Measurements from ENCODE around the gene PCDHGA4.
"Not testable (repeated sequence)": the region's sequence is repeated elsewhere in the genome, so short reads cannot be mapped to it uniquely, and the experiment has no call there.

PCDHGA4 gene

DNA sequence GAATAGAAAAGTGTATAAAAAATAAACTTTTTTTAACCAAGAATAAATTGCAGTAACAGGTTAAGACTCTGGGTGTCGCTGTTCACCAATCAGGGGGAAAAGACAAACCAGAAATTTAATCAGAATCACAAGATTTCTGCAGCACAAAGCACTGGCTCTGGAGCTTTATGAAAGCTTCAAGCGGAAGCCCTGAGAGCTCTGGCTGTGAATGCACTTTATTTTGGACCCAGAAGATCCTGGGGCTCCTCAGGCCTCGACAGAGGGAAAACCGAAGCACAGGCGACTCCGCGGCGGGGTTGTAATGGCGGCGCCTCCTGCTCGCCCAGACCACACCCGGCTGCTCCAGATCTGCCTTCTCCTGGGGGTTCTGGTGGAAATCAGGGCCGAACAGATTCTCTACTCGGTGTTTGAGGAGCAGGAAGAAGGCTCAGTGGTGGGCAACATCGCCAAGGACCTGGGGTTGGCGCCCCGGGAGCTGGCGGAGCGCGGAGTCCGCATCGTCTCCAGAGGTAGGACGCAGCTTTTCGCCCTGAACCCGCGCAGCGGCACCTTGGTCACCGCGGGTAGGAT, at the start of gene PCDHGA4:
TSS of gene PCDHGA4 (plus strand) at position 122 of the 570 bp plus-strand sequence. CDS start at position 209, 87 bp downstream.
- FAIRE-seq (no peak), DNase-seq (ENCODE audit: insufficient read length, low spot score) (no peak)

DNA sequence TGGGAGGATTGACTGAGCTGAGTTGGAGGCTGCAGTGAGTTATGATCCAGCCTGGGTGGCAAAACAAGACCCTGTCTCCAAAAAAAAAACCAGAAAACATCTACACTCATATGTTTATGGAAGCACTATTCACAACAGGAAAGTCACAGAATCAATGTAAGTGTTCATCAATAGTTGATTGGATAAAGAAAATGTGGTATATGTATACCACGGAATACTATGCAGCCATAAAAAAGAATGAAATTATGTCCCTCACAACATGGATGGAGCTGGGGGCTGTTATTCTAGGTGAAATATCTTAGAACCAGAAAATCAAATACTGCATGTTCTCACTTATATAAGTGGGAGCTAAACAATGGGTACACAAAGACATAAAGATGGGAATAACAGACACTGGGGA, 48.2 kb upstream of the PCDHGA4 start:
- FAIRE-seq (no peak), DNase-seq (ENCODE audit: insufficient read length, low spot score) (no peak)

DNA sequence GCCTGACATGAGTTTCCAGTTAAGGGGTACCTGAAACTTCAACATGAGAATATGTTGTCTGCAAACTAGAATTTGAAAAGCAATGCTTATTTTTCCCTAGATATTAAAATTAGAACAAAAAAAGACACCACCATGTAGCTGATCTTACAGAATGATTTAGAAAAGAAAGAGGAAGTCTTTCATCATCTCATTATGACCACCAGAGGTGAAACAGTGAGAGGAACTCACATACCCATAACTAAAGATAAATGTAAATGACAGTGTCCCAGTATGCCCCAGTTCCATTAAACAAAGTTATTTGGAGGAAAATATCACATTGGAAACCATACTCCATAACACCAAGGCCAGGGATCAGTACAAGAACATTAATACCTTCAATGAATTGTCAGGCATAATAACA, 41.1 kb upstream of the PCDHGA4 start:
- FAIRE-seq (no peak), DNase-seq (ENCODE audit: insufficient read length, low spot score) (no peak)

DNA sequence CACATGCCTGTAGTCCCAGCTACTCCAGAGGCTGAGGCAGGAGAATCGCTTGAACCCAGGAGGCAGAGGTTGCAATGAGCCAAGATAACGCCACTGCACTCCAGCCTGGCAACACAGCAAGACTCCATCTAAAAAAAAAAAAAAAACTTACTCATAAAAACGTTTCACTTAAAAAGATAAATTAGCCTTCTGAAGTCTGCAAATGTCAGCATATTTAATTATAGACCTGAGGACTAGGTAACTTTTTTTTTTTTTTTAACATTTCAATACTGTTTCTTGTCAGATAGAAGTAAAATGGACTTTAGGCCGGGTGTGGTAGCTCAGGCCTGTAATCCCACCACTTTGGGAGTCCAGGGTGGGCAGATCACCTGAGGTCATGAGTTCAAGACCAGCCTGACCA, 37.9 kb upstream of the PCDHGA4 start:
- FAIRE-seq; DNase-seq (ENCODE audit: insufficient read length, low spot score): not testable (repeated sequence)

DNA sequence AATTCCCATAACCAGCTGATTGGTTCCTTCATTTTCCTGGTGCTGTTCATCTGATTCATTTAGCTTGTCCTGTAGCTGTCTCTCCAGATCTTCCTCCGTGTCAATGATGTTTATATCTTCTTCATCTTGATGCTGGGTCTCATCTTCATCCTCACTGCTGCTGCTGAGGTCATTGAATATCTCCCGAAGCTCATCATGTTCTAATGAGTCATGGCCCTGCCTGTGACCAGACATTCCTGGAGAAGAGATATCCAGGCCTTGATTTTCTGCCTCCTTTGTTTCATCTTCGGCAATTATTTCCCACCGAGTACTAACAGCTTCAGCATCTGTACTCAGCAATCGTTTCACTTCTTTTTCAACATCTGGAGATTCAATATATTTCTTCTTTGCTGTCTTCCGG, 35.6 kb upstream of the PCDHGA4 start:
- FAIRE-seq = no peak
- DNase-seq (ENCODE audit: insufficient read length, low spot score) = no peak

DNA sequence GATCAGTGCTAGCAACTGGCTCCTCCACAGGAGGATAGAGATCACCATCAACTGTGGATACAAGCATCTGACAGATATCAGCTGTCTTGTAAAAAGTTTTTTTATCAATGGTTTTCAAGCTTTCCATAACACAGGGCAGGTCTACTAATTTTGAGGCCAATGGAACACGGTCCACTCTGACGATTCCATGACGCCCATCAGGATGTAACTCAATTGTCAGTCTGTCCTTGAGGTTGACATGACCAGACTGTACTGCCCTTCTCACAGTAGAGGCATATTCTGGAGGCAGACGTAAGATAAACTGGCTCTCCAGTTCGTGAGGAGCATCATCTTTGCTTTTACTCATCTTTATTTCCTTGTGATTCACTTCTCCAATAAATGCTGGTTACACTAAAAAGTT, 35.1 kb upstream of the PCDHGA4 start:
- FAIRE-seq (peak; percentile 4), DNase-seq (ENCODE audit: insufficient read length, low spot score) (no peak)

DNA sequence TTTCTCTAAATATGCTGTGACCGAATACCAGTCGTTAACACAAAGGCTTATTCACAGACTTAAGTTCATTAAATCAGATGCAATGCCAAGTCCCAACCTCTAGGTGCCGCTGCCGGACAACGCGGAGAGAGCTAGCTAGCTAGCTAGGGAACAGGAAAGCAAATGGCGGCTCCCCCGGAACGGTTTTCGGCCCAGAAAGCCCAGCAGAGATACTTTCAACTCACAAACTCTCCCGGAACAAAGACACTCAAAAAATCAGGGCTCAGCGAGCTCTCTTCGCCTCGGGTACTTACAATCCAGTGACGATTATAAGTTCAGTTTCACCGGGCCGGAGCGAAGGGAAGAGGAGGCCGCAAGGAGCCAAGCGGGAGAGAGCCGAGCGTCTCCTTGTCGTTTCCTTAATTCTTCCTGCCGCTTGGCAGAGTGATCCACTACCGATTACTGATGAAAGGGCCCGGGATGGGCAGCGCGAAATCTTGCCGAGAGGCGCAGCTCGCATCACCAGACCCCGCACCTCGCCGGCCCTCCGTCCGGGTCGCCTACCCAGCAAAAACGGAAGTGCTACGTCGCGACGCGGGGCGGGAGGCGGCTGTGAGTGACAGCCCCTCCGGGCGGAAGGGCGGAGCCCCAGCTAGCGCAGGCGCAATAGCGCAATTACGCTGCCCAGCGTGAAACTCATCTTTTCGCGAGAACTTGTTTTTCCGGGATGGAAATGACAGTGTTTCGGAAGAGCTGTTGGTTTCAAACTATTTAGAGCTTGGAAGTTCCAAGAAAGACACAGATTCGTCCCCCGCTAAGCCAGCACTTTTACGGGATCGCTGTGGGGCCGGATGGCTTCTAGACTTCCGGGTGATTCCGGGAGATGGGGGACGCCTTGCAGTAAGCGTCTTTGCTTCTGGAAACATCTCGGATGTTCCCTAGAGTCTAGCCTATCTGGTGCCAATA, 34.3 kb upstream of the PCDHGA4 start, which contains the start of gene TAF7:
TSS of gene TAF7 (minus strand) at position 560 of the 945 bp plus-strand sequence. CDS start 740 bp downstream, outside the sequence.
- peak; percentile 64 for DNase-seq (ENCODE audit: insufficient read length, low spot score)
- FAIRE-seq = peak; percentile 97

DNA sequence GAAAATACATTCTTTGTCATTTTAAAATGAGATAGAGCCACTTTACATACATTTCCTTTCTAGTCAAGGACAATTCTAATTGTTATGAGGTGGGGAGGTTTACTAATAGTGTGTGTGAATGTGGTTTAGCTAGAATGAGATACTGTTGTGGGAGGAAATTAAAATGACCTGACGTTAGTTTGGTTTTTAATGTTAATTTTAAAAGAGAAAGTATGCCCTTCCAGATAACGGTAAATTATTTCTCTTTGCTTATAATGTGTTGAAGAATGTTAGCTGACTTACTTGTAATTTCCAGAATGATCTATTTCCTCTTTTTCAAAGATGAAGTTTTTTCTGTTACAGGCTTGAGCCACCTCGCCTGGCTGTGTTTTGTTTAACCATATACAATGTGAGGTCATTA, 32.6 kb upstream of the PCDHGA4 start:
- DNase-seq (ENCODE audit: insufficient read length, low spot score) (no peak), FAIRE-seq (no peak)

DNA sequence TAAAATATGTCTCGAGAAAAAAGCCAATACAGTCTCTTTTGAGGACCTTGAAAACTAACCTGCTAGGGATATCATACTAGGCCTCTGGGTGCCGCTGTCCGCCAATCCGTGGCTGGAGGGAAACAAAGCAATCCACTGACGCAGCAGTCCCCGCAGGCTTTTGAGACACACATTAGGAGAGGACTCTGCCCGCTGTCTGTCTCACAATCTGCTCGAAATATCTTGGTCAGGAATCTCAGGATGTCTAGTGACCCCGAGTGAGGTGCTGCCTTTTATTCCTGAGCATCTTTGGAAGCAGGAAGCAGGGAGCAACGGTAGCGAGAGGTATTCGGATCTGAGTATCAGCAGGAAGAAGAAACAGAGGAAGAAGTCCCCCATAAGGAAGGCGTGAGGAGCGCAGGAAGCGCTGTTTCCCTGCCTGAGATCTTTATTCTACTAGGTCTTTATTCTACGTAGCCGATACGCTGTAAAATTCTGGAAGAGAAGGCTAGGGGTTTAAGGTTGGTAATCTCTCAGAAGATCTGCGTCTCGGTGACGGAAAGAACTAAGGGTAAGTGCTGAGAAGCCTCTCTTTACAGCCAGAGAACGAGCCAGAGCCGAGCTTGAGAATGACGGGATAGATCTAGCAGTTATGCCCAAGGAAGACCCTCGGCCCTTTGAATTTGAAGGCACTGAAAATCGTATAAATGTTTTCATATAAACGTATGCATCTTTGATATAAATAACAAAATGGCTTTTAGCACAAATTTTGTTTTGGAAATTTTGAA, 28.6 kb upstream of the PCDHGA4 start:
- FAIRE-seq (no peak), DNase-seq (ENCODE audit: insufficient read length, low spot score) (no peak)

DNA sequence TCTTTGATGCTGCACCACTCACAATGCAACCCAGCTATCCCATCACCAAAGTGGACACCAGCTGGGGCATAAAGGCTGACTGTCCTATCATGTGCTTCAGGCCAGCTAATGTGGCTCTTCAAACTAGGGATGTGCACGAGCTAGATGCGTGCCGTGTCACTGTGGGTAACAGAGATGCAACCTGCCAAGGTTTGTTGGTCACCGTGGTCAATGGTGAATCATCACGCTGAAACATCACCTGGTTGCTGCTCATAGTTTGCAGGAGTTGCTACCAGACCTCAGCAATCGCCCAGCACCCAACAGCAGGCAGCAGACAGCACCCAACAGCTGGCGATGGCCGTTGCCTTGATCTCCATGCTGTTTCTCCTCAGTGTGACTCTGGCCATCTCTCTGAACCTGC, 26.6 kb upstream of the PCDHGA4 start:
- DNase-seq (ENCODE audit: insufficient read length, low spot score) = no peak
- FAIRE-seq = no peak

DNA sequence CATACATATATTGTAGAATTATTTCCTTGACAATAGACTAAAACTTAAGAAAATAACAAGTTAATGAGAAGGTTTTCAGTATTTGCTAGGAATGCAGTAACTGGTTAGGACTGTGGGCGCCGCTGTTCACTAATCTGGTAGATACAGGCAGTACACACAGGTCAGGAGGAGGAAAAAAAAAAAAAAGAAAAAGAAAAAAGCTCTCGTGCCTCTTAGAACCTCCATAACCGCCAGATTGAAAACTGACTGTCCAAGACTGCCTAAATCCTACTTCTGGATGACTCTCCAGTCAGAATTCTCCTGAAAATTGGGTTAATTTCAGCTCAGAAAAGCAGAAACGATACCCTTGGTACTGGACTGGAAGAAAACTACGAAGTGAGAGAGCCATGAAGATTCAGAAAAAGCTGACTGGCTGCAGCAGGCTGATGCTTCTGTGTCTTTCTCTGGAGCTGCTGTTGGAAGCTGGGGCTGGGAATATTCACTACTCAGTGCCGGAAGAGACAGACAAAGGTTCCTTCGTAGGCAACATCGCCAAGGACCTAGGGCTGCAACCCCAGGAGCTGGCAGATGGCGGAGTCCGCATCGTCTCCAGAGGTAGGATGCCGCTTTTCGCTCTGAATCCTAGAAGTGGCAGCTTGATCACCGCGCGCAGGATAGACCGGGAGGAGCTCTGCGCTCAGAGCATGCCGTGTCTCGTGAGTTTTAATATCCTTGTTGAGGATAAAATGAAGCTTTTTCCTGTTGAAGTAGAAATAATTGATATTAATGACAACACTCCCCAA, 24.3 kb upstream of the PCDHGA4 start, which contains the start of gene PCDHGA1:
TSS of gene PCDHGA1 (plus strand) at position 216 of the 782 bp plus-strand sequence.
- no peak for FAIRE-seq
- no peak for DNase-seq (ENCODE audit: insufficient read length, low spot score)

DNA sequence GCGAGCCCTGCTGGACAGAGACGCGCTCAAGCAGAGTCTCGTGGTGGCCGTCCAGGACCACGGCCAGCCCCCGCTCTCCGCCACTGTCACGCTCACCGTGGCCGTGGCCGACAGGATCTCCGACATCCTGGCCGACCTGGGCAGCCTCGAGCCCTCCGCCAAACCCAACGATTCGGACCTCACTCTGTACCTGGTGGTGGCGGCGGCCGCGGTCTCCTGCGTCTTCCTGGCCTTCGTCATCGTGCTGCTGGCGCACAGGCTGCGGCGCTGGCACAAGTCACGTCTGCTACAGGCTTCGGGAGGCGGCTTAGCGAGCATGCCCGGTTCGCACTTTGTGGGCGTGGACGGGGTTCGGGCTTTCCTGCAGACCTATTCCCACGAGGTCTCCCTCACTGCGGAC, 22.2 kb upstream of the PCDHGA4 start:
- not testable (repeated sequence) for DNase-seq (ENCODE audit: insufficient read length, low spot score); FAIRE-seq

DNA sequence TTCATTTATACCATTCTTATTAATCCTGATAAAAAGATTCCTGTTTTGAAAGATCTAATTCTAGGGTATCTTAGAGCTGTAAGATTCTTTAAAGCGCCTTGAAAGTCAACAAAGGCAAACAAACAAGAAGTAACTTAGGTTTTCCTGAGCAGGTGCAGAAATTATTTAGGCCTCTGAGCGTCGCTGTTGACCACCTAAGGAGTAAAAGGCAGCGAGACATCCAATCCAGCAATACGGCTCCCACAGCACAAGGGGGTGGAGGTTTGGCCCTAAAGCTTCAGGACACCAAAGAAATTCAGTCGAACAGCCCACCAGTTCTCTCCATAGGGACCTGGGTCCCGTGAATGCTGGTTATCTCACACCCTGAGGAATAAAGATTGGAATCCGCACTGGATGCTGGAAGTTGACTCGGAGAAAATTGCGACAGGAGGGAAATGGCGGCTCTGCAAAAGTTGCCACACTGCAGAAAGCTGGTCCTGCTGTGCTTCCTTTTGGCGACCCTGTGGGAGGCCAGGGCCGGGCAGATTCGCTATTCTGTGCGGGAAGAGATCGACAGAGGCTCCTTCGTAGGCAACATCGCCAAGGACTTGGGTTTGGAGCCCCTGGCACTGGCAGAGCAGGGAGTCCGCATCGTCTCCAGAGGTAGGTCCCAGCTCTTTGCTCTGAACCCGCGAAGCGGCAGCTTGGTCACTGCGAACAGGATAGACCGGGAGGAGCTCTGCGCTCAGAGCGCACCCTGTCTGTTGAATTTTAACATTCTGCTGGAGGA, 16.1 kb upstream of the PCDHGA4 start, which contains the start of gene PCDHGA2:
TSS of gene PCDHGA2 (plus strand) at position 223 of the 769 bp plus-strand sequence.
- FAIRE-seq (no peak), DNase-seq (ENCODE audit: insufficient read length, low spot score) (no peak)

DNA sequence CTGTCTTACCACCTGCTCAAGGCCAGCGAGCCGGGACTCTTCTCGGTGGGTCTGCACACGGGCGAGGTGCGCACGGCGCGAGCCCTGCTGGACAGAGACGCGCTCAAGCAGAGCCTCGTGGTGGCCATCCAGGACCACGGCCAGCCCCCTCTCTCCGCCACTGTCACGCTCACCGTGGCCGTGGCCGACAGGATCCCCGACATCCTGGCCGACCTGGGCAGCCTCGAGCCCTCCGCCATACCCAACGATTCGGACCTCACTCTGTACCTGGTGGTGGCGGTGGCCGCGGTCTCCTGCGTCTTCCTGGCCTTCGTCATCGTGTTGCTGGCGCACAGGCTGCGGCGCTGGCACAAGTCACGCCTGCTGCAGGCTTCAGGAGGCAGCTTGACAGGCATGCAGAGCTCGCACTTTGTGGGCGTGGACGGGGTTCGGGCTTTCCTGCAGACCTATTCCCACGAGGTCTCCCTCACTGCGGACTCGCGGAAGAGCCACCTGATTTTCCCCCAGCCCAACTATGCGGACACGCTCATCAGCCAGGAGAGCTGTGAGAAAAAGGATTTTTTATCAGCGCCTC, 14.0 kb upstream of the PCDHGA4 start:
- FAIRE-seq = not testable (repeated sequence)

DNA sequence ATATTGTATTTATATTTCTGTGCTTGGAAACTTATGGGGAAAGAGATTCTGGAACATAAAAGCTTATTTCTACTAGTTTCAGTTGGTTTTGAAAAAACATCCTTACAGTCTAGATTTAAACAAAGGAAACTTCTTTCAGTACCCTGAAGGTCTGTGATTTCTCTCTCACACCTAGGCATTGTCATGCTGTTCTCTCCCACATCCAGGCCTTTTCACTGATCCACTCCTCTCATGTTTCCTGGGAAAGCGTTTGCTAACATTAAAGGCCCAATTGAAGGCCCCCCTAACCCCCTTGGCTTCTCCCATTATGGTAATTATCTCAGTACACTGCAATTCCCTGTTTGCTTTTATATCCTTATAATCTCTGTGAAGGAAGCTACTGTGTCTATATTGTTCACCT, 12.0 kb upstream of the PCDHGA4 start:
- DNase-seq (ENCODE audit: insufficient read length, low spot score) (no peak), FAIRE-seq (no peak)

More for the DNA sequence above, 14.0 kb upstream of the PCDHGA4 start:
- not testable (repeated sequence) for DNase-seq (ENCODE audit: insufficient read length, low spot score)

DNA sequence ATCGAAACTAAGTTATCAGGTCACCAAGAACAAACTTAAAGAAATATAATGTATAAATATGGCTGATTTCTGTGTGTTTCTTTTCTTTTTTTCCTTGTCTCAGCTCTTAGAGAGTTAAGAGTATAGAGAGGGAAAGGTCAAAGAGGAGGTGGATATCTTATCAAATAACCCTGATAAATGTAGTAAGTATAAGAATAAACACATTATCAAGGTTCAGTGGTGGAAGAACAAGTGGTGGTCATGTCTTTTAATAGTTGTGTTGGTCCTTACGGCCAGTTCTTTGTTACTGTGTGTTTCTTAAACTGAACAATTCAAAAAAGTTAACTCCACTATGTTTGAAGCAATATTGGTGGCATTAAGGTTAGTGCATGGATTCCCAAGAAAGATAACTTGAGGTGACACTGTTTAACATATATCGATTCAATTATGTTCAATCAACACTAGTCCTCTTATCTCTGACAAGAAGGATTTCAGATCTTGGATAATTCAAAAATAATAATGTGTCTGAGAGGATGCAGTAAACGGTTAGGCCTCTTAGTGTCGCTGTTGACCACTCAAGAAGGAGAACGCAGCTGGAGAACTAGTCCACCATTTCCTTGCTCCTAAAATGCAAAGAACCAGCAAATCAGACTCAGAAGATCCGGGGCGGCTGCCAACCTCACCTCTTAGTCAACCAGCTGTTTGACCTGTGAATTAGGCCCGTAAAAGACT, 11.4 kb upstream of the PCDHGA4 start, which contains the start of gene PCDHGA3:
TSS of gene PCDHGA3 (plus strand) at position 588 of the 711 bp plus-strand sequence. CDS start 205 bp downstream, outside the sequence.
- no peak for DNase-seq (ENCODE audit: insufficient read length, low spot score)

DNA sequence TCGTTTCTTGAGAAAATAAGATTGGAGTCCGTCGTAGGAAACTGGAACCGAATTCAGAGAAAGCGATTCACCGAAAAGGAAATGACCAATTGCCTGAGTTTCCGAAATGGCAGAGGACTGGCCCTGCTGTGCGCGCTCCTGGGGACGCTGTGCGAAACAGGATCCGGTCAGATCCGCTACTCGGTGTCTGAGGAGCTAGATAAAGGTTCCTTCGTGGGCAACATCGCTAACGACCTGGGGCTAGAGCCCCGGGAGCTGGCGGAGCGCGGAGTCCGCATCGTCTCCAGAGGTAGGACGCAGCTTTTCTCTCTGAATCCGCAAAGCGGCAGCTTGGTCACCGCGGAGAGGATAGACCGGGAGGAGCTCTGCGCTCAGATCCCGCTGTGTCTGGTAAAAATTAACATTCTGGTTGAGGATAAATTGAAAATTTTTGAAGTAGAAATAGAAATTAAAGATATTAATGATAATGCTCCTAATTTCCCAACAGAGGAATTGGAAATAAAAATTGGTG, 10.8 kb upstream of the PCDHGA4 start:
- DNase-seq (ENCODE audit: insufficient read length, low spot score) = no peak
- FAIRE-seq = no peak

More for the DNA sequence above, 11.4 kb upstream of the PCDHGA4 start, which contains the start of gene PCDHGA3:
- no peak for FAIRE-seq

DNA sequence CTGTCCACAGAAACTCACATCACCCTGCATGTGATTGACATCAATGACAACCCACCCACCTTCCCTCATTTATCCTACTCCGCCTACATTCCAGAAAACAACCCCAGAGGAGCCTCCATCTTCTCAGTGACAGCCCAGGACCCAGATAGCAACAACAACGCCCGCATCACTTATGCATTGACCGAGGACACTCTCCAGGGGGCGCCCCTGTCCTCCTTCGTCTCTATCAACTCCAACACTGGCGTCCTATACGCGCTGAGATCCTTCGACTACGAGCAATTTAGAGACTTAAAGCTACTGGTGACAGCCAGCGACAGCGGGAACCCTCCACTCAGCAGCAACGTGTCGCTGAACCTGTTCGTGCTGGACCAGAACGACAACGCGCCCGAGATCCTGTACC, 9.5 kb upstream of the PCDHGA4 start:
- DNase-seq (ENCODE audit: insufficient read length, low spot score) (no peak), FAIRE-seq (no peak)
